Effector memory CD4-positive, alpha-beta T cell (primary cell): ENCODE measurements around the gene KCNK10.

Experiments used
- DNase-seq, 3 donors: peaks; one replicate each; pipeline ENCODE4 v3.0.0-alpha.2; 2020
- H3K27ac ChIP-seq: 2 replicates; pipeline ENCODE4 v1.7.0; 2013; ENCODE audit warnings: mild to moderate bottlenecking, low read length, moderate library complexity; ENCODE audit not compliant: insufficient read depth, poor library complexity, severe bottlenecking
- H3K27me3 ChIP-seq: replicated peaks from 2 replicates; pipeline ENCODE4 v1.7.0; 2013; ENCODE audit warnings: mild to moderate bottlenecking, low read length; ENCODE audit not compliant: insufficient read depth, control insufficient read depth, poor library complexity, severe bottlenecking
- H3K36me3 ChIP-seq: 2 replicates; pipeline ENCODE4 v1.7.0; 2013; ENCODE audit warnings: mild to moderate bottlenecking, low read length, moderate library complexity; ENCODE audit not compliant: control insufficient read depth, insufficient read depth
- H3K4me1 ChIP-seq: 2 replicates; pipeline ENCODE4 v1.7.0; 2013; ENCODE audit warnings: low read length, mild to moderate bottlenecking; ENCODE audit not compliant: control insufficient read depth, insufficient read depth, poor library complexity, severe bottlenecking
- H3K4me3 ChIP-seq: 2 replicates; pipeline ENCODE4 v1.7.0; 2013; ENCODE audit warnings: low read length, low read depth, mild to moderate bottlenecking; ENCODE audit not compliant: insufficient read depth, poor library complexity, severe bottlenecking
- H3K9me3 ChIP-seq: 2 replicates; pipeline ENCODE4 v1.7.0; 2013; ENCODE audit warnings: mild to moderate bottlenecking, low read length, moderate library complexity; ENCODE audit not compliant: control insufficient read depth

The KCNK10 gene

DNA sequence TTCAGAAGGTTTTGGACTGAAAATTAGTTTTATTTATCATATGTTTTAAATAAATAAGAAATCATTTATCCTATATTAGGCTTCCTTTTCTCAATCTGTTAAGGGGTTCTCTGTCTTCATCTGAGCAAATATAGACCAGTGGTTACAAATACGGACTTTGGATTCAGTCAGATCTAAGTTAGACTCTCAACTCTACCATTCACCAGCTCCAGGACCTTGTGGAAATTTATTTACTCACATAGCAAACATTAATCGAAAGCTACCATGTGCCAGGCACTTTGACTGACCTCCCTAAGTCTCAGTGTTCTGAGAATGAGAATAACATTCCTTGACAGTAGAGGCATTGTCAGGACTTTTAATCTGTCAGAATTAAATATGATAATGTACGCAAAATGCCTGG lies 22.3 kb downstream of the KCNK10 start:
- H3K27ac ChIP-seq, result no peak overlapping the region
- H3K9me3 ChIP-seq, result no peaks in the 10 kb centered on the region
- H3K4me1 ChIP-seq, result no peaks in the 10 kb centered on the region

DNA sequence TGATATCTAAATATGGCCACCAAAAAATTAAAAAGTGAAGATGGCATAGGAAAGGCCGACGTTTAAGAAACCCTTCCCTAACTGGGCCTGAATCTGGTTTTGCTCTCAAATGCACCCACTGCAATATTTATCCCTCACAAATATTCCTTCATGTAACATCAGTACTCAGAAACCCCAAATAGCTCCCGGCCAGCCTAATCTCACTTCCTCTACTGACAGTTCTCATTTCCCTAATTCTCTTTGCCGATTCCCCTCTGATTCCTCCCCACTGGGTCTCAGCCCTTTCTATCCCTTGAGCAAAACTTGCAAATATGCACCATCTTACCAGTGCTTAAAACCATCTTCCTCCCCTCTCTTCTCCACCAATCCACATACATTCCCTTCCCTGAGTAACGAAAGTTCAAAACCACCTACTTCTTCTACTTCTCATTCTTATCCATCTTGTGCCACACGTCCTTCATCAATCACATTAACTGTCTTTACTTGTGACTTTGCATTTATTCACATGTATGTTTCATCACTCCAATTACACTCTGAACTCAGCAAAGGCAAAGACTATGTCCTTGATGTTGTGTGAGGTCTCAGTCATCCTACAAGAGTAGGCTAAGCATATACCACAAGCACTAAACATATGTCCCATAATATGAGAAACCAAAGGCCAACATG lies 23.1 kb downstream of the KCNK10 start:
- H3K36me3 ChIP-seq, result no peaks in the 10 kb centered on the region
- H3K27me3 ChIP-seq, result no peaks in the 10 kb centered on the region
- no peaks in the 10 kb centered on the region for H3K4me1 ChIP-seq
- no peaks in the 10 kb centered on the region for H3K9me3 ChIP-seq
- no peak overlapping the region for H3K27ac ChIP-seq
- no peak for DNase-seq
- H3K4me3 ChIP-seq, result no peak overlapping the region

More for the DNA sequence above, 22.3 kb downstream of the KCNK10 start:
- Histone ChIP-seq H3K27me3 (no peaks in the 10 kb centered on the region), H3K36me3 (no peaks in the 10 kb centered on the region), H3K4me3 (no peak overlapping the region)
- no peak for DNase-seq

DNA sequence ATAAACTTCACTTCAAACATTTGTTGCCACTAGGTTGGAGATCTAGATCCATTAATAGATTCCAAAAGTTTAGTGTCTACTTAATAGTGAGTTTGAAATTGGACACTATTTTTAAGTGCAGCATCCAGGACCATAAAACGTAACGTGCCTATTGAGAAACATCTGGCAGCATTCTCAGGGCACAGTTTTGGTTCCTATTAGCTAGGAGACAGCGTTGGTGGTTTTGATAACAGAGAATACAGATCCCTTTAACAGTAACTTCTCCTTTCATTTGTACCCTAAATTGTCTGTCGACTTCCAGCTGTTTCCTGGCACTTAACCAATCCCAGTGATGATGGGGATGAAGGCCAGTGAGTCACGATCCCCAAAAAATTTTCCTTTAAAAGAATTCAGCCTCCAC lies 25.8 kb downstream of the KCNK10 start:
- Histone ChIP-seq H3K4me3 (no peak overlapping the region), H3K27ac (no peak overlapping the region), H3K36me3 (no peaks in the 10 kb centered on the region), H3K27me3 (no peaks in the 10 kb centered on the region), H3K4me1 (no peaks in the 10 kb centered on the region), H3K9me3 (no peaks in the 10 kb centered on the region)
- DNase-seq, result no peak

DNA sequence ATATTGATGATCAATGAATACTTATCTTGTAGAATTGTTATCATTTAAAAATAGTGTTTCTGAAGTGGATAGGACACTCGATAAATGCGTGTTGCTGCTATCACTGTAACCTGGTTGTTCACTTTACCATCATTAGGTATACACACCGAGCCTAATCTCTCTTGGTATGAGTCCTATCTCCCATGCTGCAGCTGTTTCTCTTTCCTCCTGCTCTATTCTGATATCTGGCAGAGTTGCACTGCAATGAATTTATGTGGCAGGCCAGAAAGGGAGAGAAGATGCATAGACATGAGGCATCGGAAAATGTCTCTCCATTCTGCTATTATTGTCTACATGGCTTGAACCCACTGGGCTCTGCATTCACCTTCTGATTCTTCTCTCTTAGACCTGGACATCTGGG lies 26.7 kb downstream of the KCNK10 start:
- no peak overlapping the region for H3K4me3 ChIP-seq
- no peaks in the 10 kb centered on the region for H3K4me1 ChIP-seq
- H3K9me3 ChIP-seq, result no peaks in the 10 kb centered on the region
- DNase-seq, result no peak
- H3K27ac ChIP-seq, result no peak overlapping the region
- H3K27me3 ChIP-seq, result no peaks in the 10 kb centered on the region
- no peaks in the 10 kb centered on the region for H3K36me3 ChIP-seq

DNA sequence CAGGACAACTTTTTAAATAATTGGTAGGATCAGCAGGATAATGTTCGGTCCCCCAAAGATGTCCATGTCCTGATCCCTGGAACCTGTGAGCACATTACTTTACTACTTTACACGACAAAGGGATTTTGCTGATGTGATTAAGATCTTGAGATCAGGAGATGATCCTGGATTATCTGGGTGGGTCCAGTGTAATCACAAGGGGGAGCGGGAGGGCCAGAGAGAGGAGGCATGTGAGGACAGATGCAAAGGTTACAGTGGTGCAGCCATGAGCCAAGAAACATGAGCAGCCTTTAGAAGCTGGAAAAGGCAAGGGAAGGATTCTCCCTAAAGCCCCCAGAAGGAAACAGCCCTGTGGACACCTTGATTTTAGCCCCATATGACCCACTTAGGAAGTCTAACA lies 33.1 kb downstream of the KCNK10 start:
- Histone ChIP-seq H3K27me3 (no peaks in the 10 kb centered on the region), H3K9me3 (no peaks in the 10 kb centered on the region), H3K4me1 (no peaks in the 10 kb centered on the region), H3K4me3 (no peak overlapping the region), H3K27ac (no peak overlapping the region), H3K36me3 (no peaks in the 10 kb centered on the region)
- no peak for DNase-seq

DNA sequence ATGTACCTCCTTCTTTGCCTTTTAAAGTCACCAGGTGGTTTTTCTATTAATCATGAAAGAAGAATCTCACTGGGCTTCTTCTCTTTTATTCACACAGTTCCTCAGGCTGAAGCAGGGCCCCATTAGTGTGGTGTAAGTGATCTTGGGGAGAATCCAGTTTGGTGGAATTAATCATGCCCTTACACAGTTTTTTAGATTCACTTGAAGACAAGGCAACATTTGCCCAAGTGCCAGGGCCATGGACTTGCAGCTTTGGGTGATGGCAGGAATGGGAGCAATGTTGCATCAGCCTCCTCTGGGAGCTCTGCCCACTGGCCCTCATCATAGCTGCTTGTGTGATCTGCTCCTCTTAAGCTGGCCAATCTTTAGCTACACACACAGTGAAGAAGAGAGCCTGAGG lies 33.8 kb downstream of the KCNK10 start:
- no peaks in the 10 kb centered on the region for H3K27me3 ChIP-seq
- no peak overlapping the region for H3K27ac ChIP-seq
- no peaks in the 10 kb centered on the region for H3K9me3 ChIP-seq
- H3K36me3 ChIP-seq, result no peaks in the 10 kb centered on the region
- H3K4me3 ChIP-seq, result no peak overlapping the region
- DNase-seq, result no peak
- H3K4me1 ChIP-seq, result no peaks in the 10 kb centered on the region

DNA sequence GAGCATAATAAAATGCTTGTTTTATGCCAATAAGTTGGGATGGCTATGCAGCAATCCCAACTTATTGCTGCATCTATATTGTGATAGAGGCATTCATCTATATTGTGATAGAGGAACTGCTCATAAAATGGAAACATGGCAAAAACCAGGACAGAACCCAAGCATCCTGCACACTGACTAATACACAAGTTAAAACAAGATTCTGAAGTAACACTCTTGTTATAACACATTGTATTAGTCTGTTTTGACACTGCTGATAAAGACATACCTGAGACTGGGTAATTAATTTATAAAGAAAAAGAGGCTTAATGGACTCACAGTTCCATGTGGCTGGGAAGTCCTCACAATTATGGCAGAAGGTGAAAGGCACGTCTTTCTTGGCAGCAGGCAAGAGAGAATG lies 36.8 kb downstream of the KCNK10 start:
- H3K9me3 ChIP-seq, result no peaks in the 10 kb centered on the region
- H3K4me1 ChIP-seq, result no peaks in the 10 kb centered on the region
- no peaks in the 10 kb centered on the region for H3K27me3 ChIP-seq
- H3K4me3 ChIP-seq, result no peak overlapping the region
- no peak for DNase-seq
- no peaks in the 10 kb centered on the region for H3K36me3 ChIP-seq
- H3K27ac ChIP-seq, result no peak overlapping the region

DNA sequence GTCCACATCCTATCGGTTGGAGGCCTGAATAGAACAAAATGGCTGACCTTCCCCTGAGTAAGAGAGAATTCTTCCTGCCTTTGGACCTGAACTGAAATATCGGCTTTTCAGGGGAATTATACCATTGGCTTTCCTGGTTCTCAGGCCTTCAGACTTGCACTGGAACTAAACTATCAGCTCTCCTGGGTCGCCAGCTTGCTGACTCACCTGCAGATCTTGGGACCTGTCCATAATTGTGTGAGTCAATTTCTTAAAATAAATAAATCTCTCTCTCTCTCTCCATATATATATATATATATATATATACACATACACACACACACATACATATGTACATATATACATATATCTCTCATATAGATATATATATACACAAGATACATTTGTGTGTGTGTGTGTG lies 41.6 kb downstream of the KCNK10 start:
- Histone ChIP-seq H3K27ac (no peak overlapping the region), H3K4me1 (no peaks in the 10 kb centered on the region), H3K36me3 (no peaks in the 10 kb centered on the region), H3K27me3 (no peaks in the 10 kb centered on the region), H3K4me3 (no peak overlapping the region), H3K9me3 (no peaks in the 10 kb centered on the region)
- DNase-seq, result no peak

DNA sequence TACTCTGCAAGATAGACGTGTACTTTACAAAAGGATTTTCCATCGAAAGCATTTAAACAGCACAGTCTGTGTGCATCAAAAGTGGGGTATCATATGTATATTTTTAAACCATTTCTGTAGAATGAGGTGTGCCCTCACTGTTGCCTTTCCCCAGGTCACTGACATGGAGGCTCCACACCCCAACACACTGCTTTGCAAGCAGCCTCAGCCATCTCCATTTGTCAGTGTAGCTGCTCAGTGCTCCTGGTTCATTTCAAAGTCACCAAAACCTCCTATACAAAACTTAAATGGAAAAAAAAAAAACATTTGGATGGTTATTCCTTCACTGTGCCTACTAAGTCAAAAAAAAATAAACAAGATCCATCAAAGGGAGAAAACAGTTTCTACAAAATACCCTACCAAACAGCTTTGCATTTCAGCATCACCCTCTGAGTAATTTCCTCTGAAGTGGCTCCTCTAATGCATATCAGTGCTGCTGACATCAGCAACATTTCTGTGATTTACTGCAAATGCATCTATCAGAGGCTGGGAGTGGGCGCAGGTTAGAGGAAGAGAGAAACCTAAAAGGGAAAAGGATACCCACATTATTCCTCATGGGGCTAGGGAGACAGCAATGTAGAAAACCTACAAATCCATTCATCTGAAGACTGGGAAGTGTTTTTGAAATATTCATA lies 46.0 kb downstream of the KCNK10 start:
- DNase-seq, result no peak

DNA sequence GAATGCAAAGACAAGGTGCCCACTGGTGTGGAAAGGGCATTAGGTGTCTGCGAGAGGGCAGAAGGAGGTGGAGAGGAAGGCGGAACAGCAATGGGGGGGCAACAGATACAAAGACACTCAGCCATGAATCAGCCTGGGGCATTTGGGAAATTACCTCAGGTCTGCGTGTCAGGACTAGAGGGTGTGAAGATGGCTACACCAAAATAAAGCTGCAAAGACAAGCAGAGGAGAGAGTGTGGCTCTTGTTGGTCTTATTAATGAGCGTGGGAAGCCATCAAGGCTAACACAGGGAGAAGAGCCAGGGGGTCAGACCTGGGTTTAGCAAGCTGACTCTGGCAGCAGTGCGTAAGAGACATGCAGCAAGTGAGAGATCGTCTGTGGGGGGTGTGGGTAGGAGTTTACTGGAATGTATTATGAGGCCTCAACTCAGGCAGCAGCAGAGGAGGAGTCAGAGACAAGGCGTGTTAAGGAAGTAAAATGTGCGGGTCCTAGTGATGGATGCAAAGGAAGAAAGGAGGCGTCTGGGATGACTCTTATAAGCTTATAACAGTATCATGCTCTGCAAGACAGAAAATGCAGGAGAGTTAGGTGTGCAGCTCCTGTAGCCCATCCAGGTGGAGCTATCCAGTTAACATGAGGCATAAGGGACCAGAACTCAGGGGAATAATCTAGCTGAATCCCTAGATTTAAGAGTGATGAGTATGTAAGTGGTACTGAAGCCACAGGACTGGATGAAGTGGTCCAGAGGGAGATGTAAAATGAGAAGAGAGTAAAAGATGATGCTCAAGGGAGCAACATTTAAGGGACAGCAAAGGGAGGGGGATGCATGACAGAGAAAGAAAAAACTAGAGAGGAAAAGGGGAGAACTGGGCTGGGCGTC lies 50.4 kb downstream of the KCNK10 start:
- H3K27me3 ChIP-seq, result no peaks in the 10 kb centered on the region
- H3K36me3 ChIP-seq, result no peaks in the 10 kb centered on the region
- no peak for DNase-seq
- no peak overlapping the region for H3K4me3 ChIP-seq
- no peak overlapping the region for H3K27ac ChIP-seq
- no peaks in the 10 kb centered on the region for H3K4me1 ChIP-seq
- no peaks in the 10 kb centered on the region for H3K9me3 ChIP-seq

More for the DNA sequence above, 46.0 kb downstream of the KCNK10 start:
- H3K4me3 ChIP-seq, result no peak overlapping the region
- H3K4me1 ChIP-seq, result no peaks in the 10 kb centered on the region
- H3K9me3 ChIP-seq, result no peaks in the 10 kb centered on the region
- H3K36me3 ChIP-seq, result no peaks in the 10 kb centered on the region
- H3K27me3 ChIP-seq, result no peaks in the 10 kb centered on the region
- no peak overlapping the region for H3K27ac ChIP-seq
